Testis (tissue), 2 donors: ENCODE data around the gene SCYGR8.

ENCODE experiments used
- POLR2A ChIP-seq: fragments of 450-650 bp; IDR thresholded peaks from one replicate; pipeline ENCODE4 v1.6.1; 2017; ENCODE audit warnings: antibody characterized with exemption, mild to moderate bottlenecking, moderate library complexity
- TF ChIP-seq, protein P1 (sequence below), 3 experiments: fragments of 450-650 bp in 2 of 3; fragments of 200-600 bp in 1 of 3; sonication (generic) in 1 of 3; IDR thresholded peaks; one replicate each; pipeline ENCODE4 v1.5.1; 2016 to 2019; ENCODE audit warnings: antibody characterized with exemption in 3 of 3, mild to moderate bottlenecking in 2 of 3, moderate library complexity in 1 of 3

DNA sequence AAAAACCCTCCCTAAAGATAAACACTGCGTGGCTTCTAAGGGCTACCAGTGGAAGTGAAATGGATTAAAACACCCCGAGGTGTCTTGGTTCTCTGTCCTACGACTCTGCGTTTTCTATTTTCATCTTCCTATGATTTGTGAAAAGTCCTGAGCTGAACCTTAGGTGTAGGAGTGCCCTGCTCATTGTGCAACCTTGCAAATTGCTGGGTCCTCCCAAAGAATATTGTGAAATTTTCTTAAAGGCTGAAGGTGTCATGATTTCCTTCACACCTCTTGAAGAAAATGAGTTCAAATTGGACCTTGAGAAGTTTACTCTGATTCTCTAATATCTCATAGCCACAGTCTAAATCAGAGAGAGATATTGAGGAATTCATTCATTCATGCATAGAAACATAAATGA, 26.1 kb upstream of the SCYGR8 start:
- TF ChIP-seq, protein P1, sequence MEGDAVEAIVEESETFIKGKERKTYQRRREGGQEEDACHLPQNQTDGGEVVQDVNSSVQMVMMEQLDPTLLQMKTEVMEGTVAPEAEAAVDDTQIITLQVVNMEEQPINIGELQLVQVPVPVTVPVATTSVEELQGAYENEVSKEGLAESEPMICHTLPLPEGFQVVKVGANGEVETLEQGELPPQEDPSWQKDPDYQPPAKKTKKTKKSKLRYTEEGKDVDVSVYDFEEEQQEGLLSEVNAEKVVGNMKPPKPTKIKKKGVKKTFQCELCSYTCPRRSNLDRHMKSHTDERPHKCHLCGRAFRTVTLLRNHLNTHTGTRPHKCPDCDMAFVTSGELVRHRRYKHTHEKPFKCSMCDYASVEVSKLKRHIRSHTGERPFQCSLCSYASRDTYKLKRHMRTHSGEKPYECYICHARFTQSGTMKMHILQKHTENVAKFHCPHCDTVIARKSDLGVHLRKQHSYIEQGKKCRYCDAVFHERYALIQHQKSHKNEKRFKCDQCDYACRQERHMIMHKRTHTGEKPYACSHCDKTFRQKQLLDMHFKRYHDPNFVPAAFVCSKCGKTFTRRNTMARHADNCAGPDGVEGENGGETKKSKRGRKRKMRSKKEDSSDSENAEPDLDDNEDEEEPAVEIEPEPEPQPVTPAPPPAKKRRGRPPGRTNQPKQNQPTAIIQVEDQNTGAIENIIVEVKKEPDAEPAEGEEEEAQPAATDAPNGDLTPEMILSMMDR (IDR thresholded peaks at IDR 0.05): no peak
- no peak for TF ChIP-seq POLR2A
